COLO668 (cell line): ENCODE measurements around the gene CASQ2.
A peak's percentile ranks its signal among the peaks of the same experiment; 100 is the strongest.

ENCODE experiments used
- DNase-seq: peaks from one replicate; lab custom pipeline; 2025; ENCODE audit not compliant: unreplicated experiment; lab: John Stamatoyannopoulos, UW

Gene CASQ2

GRCh38 chr1:115701090-115701489 lies 67.4 kb downstream of the CASQ2 start:
- no peak for DNase-seq

GRCh38 chr1:115697619-115698018 lies 70.9 kb downstream of the CASQ2 start:
- DNase-seq: no peak

- no peak for DNase-seq
Measured at GRCh38 chr1:115694805-115695204, 73.7 kb downstream of the CASQ2 start.

GRCh38 chr1:115692224-115692623 lies 76.3 kb downstream of the CASQ2 start:
- no peak for DNase-seq

GRCh38 chr1:115690972-115691371 lies 77.5 kb downstream of the CASQ2 start:
- DNase-seq: no peak

GRCh38 chr1:115687744-115688143 lies 80.8 kb downstream of the CASQ2 start:
- DNase-seq: no peak

GRCh38 chr1:115685029-115685705 lies 83.3 kb downstream of the CASQ2 start:
- no peak for DNase-seq

GRCh38 chr1:115682792-115683191 lies 85.7 kb downstream of the CASQ2 start:
- no peak for DNase-seq

- no peak for DNase-seq
Measured at GRCh38 chr1:115680730-115681111, 87.8 kb downstream of the CASQ2 start.

- no peak for DNase-seq
Measured at GRCh38 chr1:115679141-115679611, 89.3 kb downstream of the CASQ2 start.

- no peak for DNase-seq
Measured at GRCh38 chr1:115678141-115678540, 90.4 kb downstream of the CASQ2 start.

- DNase-seq: no peak
Measured at GRCh38 chr1:115677565-115677964, 90.9 kb downstream of the CASQ2 start.

GRCh38 chr1:115677182-115677555 lies 91.3 kb downstream of the CASQ2 start:
- peak; percentile 30 for DNase-seq

GRCh38 chr1:115676498-115677181 lies 91.9 kb downstream of the CASQ2 start:
- no peak for DNase-seq

- no peak for DNase-seq
Measured at GRCh38 chr1:115672224-115673009, 96.1 kb downstream of the CASQ2 start.

GRCh38 chr1:115671176-115671934 lies 97.2 kb downstream of the CASQ2 start:
- DNase-seq: peak; percentile 78

- DNase-seq: peak; percentile 90
Measured at GRCh38 chr1:115670476-115671175, 97.9 kb downstream of the CASQ2 start.

- DNase-seq: no peak
Measured at GRCh38 chr1:115669886-115670285, 98.6 kb downstream of the CASQ2 start.

- DNase-seq: peak; percentile 39
Measured at GRCh38 chr1:115669002-115669673, 99.4 kb downstream of the CASQ2 start.

GRCh38 chr1:115668579-115668978 lies 99.9 kb downstream of the CASQ2 start:
- no peak for DNase-seq
